ENCODE data around the gene SAMD11. TPM values are rescaled to one million over a fixed set of nuclear protein-coding genes. Genes with fewer than 3 reads are reported as not detected.

The SAMD11 gene
- total RNA-seq, 2 experiments from 2014 or later: not detected

GRCh38 chr1:925561-926421, 2.1 kb downstream of the SAMD11 start:
- Mint-ChIP-seq H3K4me3 (no peak overlapping the region), H3K27me3 (peaks cover 42% of the 10 kb centered on the region), H3K27ac (no peak overlapping the region), H3K36me3 (ENCODE audit: low read depth) (no peaks in the 10 kb centered on the region), H3K9me3 (no peaks in the 10 kb centered on the region), H3K4me1 (peaks cover 11% of the 10 kb centered on the region)
- no peak for DNase-seq
- POLR2A ChIA-PET: no interaction called here
- CTCF ChIA-PET: no interaction called here

DNA sequence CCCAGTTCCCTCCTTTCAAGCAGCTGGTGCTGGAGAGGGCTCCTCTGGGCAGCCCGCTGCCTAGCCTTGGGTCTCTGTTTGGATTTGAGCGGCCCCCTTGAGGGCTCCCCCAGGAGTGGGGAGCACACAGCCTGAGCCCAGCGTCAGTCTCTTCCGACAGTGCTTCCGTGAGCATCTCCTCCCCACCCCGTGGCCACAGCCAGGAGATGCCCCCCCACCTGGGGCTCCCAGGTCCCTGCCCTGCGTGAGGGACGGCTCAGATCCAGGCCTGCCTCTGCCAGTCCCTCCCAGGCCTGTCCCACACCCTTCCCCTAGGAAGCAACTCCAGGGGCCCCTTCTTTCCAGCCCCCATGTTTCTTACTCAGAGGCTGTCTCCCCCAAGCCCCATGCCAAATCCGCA, 3.5 kb downstream of the SAMD11 start:
- Mint-ChIP-seq H3K36me3 (ENCODE audit: low read depth) (no peaks in the 10 kb centered on the region), H3K4me1 (peaks cover 8% of the 10 kb centered on the region), H3K27ac (no peak overlapping the region), H3K9me3 (no peaks in the 10 kb centered on the region), H3K27me3 (peaks cover 34% of the 10 kb centered on the region), H3K4me3 (no peak overlapping the region)
- POLR2A ChIA-PET: no interaction called here
- DNase-seq: no peak
- CTCF ChIA-PET: no interaction called here

GRCh38 chr1:927748-928147, 4.0 kb downstream of the SAMD11 start:
- CTCF ChIA-PET: no interaction called here
- H3K9me3 Mint-ChIP-seq: no peaks in the 10 kb centered on the region
- POLR2A ChIA-PET: no interaction called here
- H3K4me3 Mint-ChIP-seq: no peak overlapping the region
- peaks cover 8% of the 10 kb centered on the region for H3K4me1 Mint-ChIP-seq
- no peak overlapping the region for H3K27ac Mint-ChIP-seq
- peaks cover 29% of the 10 kb centered on the region for H3K27me3 Mint-ChIP-seq
- DNase-seq: no peak
- no peaks in the 10 kb centered on the region for H3K36me3 Mint-ChIP-seq (ENCODE audit: low read depth)

DNA sequence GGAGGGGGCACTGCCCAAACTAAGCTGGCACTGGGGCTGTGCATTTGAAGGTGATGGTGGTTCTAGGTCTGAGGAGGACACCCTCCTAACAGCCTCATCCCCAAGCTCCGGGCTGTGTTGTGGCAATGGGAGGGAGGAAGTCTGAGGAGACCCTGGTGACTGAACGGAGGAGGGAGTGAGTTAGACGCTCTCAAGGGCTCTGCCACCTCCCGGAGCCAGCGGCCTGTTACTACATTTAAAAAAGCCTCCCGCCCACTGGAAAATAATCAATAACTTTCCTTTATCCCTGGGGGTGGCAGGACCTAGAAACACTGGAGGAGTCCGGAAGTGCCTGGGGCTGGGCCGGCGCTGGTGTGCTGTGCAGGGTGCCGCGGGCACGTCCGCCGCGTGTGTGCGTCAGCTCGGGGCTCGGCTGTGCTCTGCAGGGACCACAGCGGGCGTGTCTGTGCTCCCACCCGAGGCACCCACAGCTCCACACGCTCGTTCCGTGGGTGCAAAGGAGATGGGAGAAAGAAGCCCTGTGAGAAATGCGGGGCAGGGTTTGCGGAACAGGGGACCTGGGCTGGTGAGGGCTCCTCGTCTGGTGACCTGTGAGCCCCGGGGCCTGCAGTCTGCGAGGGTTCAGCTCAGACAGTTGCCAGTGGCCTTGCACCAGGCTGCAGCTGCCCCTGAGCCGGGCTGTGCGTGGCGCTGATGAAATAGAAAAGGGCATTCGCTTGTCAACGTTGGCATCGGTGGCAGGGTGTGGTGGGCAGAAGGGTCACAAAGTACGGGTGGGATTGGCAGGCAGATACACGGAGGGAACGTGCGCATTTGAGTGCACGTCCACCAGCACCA, 5.3 kb downstream of the SAMD11 start:
- Mint-ChIP-seq H3K4me3 (no peak overlapping the region), H3K36me3 (ENCODE audit: low read depth) (no peaks in the 10 kb centered on the region), H3K9me3 (no peaks in the 10 kb centered on the region), H3K27ac (no peak overlapping the region), H3K4me1 (peaks cover 4% of the 10 kb centered on the region), H3K27me3 (peaks cover 21% of the 10 kb centered on the region)
- DNase-seq: no peak
- POLR2A ChIA-PET: interaction anchor here (1.1 kb wide), 1 partner anchor 9 kb away, joined by 3 read pairs; no protein-coding TSS in a partner anchor
- CTCF ChIA-PET: no interaction called here

- H3K27me3 Mint-ChIP-seq: peaks cover 23% of the 10 kb centered on the region
- H3K4me3 Mint-ChIP-seq: no peak overlapping the region
- H3K27ac Mint-ChIP-seq: no peak overlapping the region
- H3K9me3 Mint-ChIP-seq: no peaks in the 10 kb centered on the region
- CTCF ChIA-PET: no interaction called here
- peaks cover 4% of the 10 kb centered on the region for H3K4me1 Mint-ChIP-seq
- no peaks in the 10 kb centered on the region for H3K36me3 Mint-ChIP-seq (ENCODE audit: low read depth)
- DNase-seq: no peak
- POLR2A ChIA-PET: no interaction called here
Measured at GRCh38 chr1:929712-930632, 6.2 kb downstream of the SAMD11 start.

DNA sequence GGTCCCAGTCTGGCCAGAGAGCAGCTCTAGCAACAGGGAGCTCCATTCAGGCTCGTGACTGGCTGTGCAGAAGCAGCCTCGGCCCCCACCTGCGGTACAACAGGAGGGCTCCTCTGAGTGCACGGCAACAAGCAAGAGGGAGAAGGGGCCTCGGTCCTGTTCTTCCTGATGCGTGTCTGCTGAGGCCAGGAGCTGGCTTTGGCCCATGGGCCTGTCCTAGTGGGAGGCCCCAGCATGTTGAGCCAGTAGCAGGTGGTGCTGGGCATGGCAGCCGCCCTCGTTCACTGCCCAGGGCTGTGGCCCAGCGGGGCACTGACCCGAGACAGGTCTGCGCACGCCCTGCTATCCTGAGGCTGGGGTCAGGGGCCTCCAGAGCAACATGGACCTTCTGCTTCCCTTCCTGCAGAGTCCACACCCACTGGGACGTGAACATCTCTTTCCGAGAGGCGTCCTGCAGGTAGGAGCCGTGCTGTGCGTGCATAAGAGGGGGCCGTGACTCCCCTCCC, 7.0 kb downstream of the SAMD11 start:
- Mint-ChIP-seq H3K27me3 (peaks cover 28% of the 10 kb centered on the region), H3K4me1 (peaks cover 4% of the 10 kb centered on the region), H3K36me3 (ENCODE audit: low read depth) (no peaks in the 10 kb centered on the region), H3K9me3 (no peaks in the 10 kb centered on the region), H3K27ac (no peak overlapping the region), H3K4me3 (no peak overlapping the region)
- CTCF ChIA-PET: no interaction called here
- no peak for DNase-seq
- POLR2A ChIA-PET: no interaction called here

DNA sequence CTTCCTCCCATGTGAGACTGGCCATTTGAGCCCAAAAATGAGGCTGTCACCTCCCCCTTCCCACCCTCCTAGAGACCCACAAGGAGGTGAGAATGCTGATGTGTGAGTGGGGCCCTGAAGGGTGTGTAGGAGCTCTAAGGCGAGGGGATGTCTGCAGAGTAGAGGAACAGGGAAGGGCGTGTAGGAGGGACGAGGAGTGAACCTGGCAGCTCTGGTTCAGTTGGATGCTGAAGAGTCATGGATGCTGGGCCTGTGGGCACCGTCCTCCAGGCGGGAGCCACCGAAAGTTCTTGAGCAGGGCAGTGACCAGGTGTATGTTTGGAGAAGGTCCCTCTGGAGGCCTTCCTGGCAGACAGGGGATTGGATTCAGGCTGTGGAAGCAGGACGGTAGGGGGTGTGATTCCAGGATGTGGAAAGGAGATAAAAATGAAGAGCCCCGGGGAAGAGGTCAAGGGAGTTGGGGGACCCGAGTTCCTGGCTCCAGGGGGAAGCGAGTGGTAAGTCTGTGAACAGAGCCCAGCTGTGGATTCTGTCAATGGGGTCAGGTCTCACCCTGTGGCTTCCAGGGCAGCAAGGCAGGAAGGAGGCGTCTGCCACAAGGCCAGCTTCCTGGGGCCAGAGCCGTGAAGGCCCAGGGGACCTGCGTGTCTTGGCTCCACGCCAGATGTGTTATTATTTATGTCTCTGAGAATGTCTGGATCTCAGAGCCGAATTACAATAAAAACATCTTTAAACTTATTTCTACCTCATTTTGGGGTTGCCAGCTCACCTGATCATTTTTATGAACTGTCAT, 7.9 kb downstream of the SAMD11 start:
- H3K9me3 Mint-ChIP-seq: no peaks in the 10 kb centered on the region
- no peaks in the 10 kb centered on the region for H3K36me3 Mint-ChIP-seq (ENCODE audit: low read depth)
- POLR2A ChIA-PET: interaction anchor here (1.0 kb wide), 1 partner anchor 9 kb away, joined by 3 read pairs; no protein-coding TSS in a partner anchor
- no peaks in the 10 kb centered on the region for H3K4me1 Mint-ChIP-seq
- CTCF ChIA-PET: no interaction called here
- H3K27ac Mint-ChIP-seq: no peak overlapping the region
- no peak for DNase-seq
- no peak overlapping the region for H3K4me3 Mint-ChIP-seq
- H3K27me3 Mint-ChIP-seq: peaks cover 19% of the 10 kb centered on the region

DNA sequence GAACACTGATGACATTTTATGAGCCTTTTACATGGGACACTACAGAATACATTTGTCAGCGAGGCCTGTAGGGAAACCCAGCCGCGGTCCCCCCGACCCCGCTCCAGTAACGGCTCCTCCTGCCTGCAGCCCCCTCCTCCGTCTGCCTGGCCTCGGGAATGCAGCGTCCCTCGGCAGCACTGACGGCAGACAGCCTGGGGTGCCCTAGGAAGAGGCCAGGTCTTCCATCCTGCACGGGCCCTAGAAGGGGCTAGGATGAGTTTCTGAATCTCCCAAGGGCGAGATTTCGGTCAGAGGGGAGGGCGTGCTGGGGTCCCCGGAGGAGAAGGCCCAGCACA, 8.4 kb downstream of the SAMD11 start:
- DNase-seq: no peak
- Mint-ChIP-seq H3K4me1 (no peaks in the 10 kb centered on the region), H3K27me3 (peaks cover 19% of the 10 kb centered on the region), H3K9me3 (no peaks in the 10 kb centered on the region), H3K4me3 (no peak overlapping the region), H3K27ac (no peak overlapping the region), H3K36me3 (ENCODE audit: low read depth) (no peaks in the 10 kb centered on the region)
- POLR2A ChIA-PET: interaction anchor here (1.0 kb wide), 1 partner anchor 9 kb away, joined by 3 read pairs; no protein-coding TSS in a partner anchor
- CTCF ChIA-PET: no interaction called here

DNA sequence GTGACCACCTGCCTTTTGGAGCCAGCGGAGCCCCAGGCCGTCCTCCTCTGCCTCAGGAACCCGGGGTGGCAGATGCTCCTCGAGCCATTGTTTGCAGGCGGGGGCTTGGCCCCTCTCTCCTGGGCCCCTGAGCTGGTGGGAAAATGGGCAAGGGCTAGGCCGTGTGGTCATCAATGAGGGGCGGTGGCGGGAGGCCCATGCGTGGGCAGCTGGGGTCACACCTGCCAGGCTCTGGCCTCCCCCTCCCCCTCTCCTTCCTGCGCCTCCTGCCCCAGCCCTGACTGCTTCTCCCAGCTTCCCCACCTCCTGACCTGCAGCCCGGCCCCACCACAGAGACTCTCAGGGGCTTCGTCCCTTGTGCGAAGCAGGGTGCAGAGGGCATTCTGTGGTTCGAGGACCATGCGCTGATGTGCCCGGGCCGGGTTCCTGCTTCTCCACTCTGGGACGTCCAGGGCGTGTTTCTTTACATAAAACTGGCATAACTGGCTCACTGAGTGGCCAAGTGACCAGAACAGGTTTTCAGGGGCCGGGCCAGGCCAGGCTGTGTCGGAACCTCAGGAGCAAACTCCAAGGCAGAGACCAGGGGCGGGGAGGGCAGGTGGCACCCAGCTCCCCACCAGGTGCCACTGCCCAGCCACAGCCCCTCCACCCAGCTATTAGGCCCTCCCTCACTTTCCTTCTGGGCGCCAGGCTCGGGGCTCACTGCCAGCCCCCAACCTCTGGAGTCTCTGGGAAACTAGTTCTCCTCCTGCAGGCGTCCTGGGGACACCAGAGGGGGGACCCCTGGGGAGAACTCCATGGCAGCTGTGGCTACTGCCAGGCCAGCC, 9.3 kb downstream of the SAMD11 start:
- Mint-ChIP-seq H3K36me3 (ENCODE audit: low read depth) (no peaks in the 10 kb centered on the region), H3K9me3 (no peaks in the 10 kb centered on the region), H3K27me3 (peaks cover 17% of the 10 kb centered on the region), H3K4me1 (no peaks in the 10 kb centered on the region), H3K4me3 (no peak overlapping the region), H3K27ac (no peak overlapping the region)
- POLR2A ChIA-PET: no interaction called here
- CTCF ChIA-PET: no interaction called here
- no peak for DNase-seq

- no peak for DNase-seq
- Mint-ChIP-seq H3K9me3 (no peaks in the 10 kb centered on the region), H3K27me3 (peaks cover 23% of the 10 kb centered on the region), H3K27ac (no peak overlapping the region), H3K4me3 (no peak overlapping the region), H3K4me1 (no peaks in the 10 kb centered on the region), H3K36me3 (ENCODE audit: low read depth) (no peaks in the 10 kb centered on the region)
- POLR2A ChIA-PET: no interaction called here
- CTCF ChIA-PET: no interaction called here
Measured at GRCh38 chr1:933603-933940, 9.8 kb downstream of the SAMD11 start.

- Mint-ChIP-seq H3K9me3 (no peaks in the 10 kb centered on the region), H3K27ac (no peak overlapping the region), H3K36me3 (ENCODE audit: low read depth) (no peaks in the 10 kb centered on the region), H3K4me3 (no peak overlapping the region), H3K4me1 (no peaks in the 10 kb centered on the region), H3K27me3 (peaks cover 31% of the 10 kb centered on the region)
- ChIA-PET CTCF (no interaction called here), POLR2A (no interaction called here)
- DNase-seq: no peak
Measured at GRCh38 chr1:934991-935750, 11.4 kb downstream of the SAMD11 start.

Measured in activated CD4-positive, alpha-beta memory T cell treated with anti-CD3 and anti-CD28 coated beads, Interleukin-2, amount 10 ng/mL, durations not matched to agents 7 days and 5 days (primary cell).